H1 (cell line): ENCODE results near the gene ADORA1. TPM values are rescaled to one million over a fixed set of nuclear protein-coding genes. Genes with fewer than 3 reads are reported as not detected.

Experiments used
- CTCF ChIA-PET: fragments of 300-600 bp; sonication (Branson Sonifier 250); formaldehyde crosslinking; loops from one replicate; lab custom pipeline; 2021; ENCODE audit not compliant: partially characterized antibody; lab: Charles Lee
- POLR2A ChIA-PET: fragments of 300-600 bp; sonication (Branson Sonifier 250); formaldehyde crosslinking; loops from one replicate; lab custom pipeline; 2021; ENCODE audit warnings: inconsistent platforms; ENCODE audit not compliant: partially characterized antibody; lab: Charles Lee
- DNase-seq, 2 experiments: peaks; one replicate each; pipeline versions ENCODE4 v3.0.0 to v3.0.0-alpha.2; 2010 to 2022; ENCODE audit warnings: low spot score in 2 of 2, low read depth in 1 of 2, mixed read lengths in 1 of 2
- FAIRE-seq: peaks from 2 replicates; lab custom pipeline; 2011; peaks lifted over from hg19 to GRCh38; lab: Jason Lieb, UNC
- H2AFZ ChIP-seq: 2 replicates; pipeline ENCODE4 v1.8.1; 2012; ENCODE audit warnings: low read length, inconsistent platforms
- H2AK5ac ChIP-seq: 2 replicates; pipeline ENCODE4 v1.6.1; 2013; ENCODE audit warnings: low read depth, low read length
- H2BK120ac ChIP-seq: replicated peaks from 2 replicates; pipeline ENCODE3; 2013; ENCODE audit warnings: low read depth, low read length, inconsistent platforms
- H2BK12ac ChIP-seq: 2 replicates; pipeline ENCODE4 v1.6.1; 2013; ENCODE audit warnings: low read depth, low read length
- H2BK15ac ChIP-seq: 2 replicates; pipeline ENCODE4 v1.6.1; 2013; ENCODE audit warnings: low read length
- H2BK20ac ChIP-seq: 2 replicates; pipeline ENCODE4 v1.6.1; 2013; ENCODE audit warnings: low read length
- H2BK5ac ChIP-seq: 2 replicates; pipeline ENCODE4 v1.6.1; 2013; ENCODE audit warnings: low read depth, low read length
- H3K14ac ChIP-seq: 2 replicates; pipeline ENCODE4 v1.6.1; 2013; ENCODE audit warnings: inconsistent platforms; ENCODE audit not compliant: insufficient read length
- H3K18ac ChIP-seq: 2 replicates; pipeline ENCODE4 v1.6.1; 2013; ENCODE audit warnings: low read length; ENCODE audit errors: extremely low read depth
- H3K23ac ChIP-seq: 2 replicates; pipeline ENCODE4 v1.6.1; 2013; ENCODE audit warnings: inconsistent platforms; ENCODE audit not compliant: insufficient read length
- H3K23me2 ChIP-seq: 2 replicates; pipeline ENCODE4 v1.6.1; 2013; ENCODE audit warnings: low read depth, low read length
- H3K27ac ChIP-seq: 2 replicates; pipeline ENCODE4 v1.6.1; 2011; ENCODE audit warnings: low read depth, low read length, inconsistent platforms
- H3K27me3 ChIP-seq, 4 experiments: replicated peaks in 1 of 4; 1 replicate in 1 of 4; 2 replicates in 3 of 4; pipeline versions ENCODE4 v1.6.1 to v1.8.1; 2011 to 2013; ENCODE audit warnings: low read length in 3 of 4, mild to moderate bottlenecking in 3 of 4, inconsistent platforms in 2 of 4, mixed read lengths in 2 of 4, moderate library complexity in 1 of 4; ENCODE audit not compliant: control insufficient read depth in 3 of 4, insufficient read depth in 3 of 4; ENCODE audit errors: extremely low read depth in 1 of 4
- H3K36me3 ChIP-seq, 4 experiments: 2 replicates each; pipeline versions ENCODE4 v1.6.1 to v1.8.1; 2011 to 2013; ENCODE audit warnings: mild to moderate bottlenecking in 4 of 4, low read length in 3 of 4, moderate library complexity in 2 of 4, control low read depth in 1 of 4, inconsistent platforms in 1 of 4; ENCODE audit not compliant: insufficient read depth in 4 of 4, control insufficient read depth in 2 of 4
- H3K4ac ChIP-seq: replicated peaks from 2 replicates; pipeline ENCODE3; 2013; ENCODE audit warnings: low read length, low read depth, mixed read lengths, inconsistent platforms; ENCODE audit not compliant: insufficient read length
- H3K4me1 ChIP-seq, 4 experiments: replicated peaks in 1 of 4; 1 replicate in 1 of 4; 2 replicates in 3 of 4; pipeline versions ENCODE4 v1.6.1 to v1.8.1; 2011 to 2013; ENCODE audit warnings: low read length in 3 of 4, inconsistent platforms in 2 of 4, mixed read lengths in 1 of 4; ENCODE audit not compliant: insufficient read depth in 4 of 4, control insufficient read depth in 3 of 4
- H3K4me2 ChIP-seq, 2 experiments: 2 replicates each; pipeline versions ENCODE4 v1.6.1 to v1.8.1; 2011 to 2013; ENCODE audit warnings: low read depth in 2 of 2, low read length in 2 of 2, control low read depth in 1 of 2, inconsistent platforms in 1 of 2, mild to moderate bottlenecking in 1 of 2; ENCODE audit not compliant: insufficient read depth in 1 of 2
- H3K4me3 ChIP-seq, 4 experiments: fragments of 200-600, 300-600 bp in 1 of 4; sonication (generic), shearing (Covaris generic), sonication (Bioruptor Twin) in 1 of 4; 2 replicates each; pipeline versions ENCODE4 v1.5.1 to v1.8.1; 2011 to 2016; ENCODE audit warnings: low read length in 4 of 4, low read depth in 3 of 4, control low read depth in 2 of 4, inconsistent platforms in 2 of 4, mild to moderate bottlenecking in 2 of 4, mixed read lengths in 1 of 4, moderate library complexity in 1 of 4; ENCODE audit not compliant: insufficient read depth in 2 of 4; ENCODE audit errors: extremely low read depth in 1 of 4
- H3K56ac ChIP-seq: replicated peaks from 2 replicates; pipeline ENCODE3; 2013; ENCODE audit warnings: low read depth, mild to moderate bottlenecking, mixed read lengths, low read length, inconsistent platforms; ENCODE audit not compliant: insufficient read length
- H3K79me1 ChIP-seq: 2 replicates; pipeline ENCODE4 v1.6.1; 2013; ENCODE audit warnings: low read depth, low read length, control low read depth
- H3K79me2 ChIP-seq, 2 experiments: 2 replicates each; pipeline versions ENCODE4 v1.6.1 to v1.8.1; 2012 to 2013; ENCODE audit warnings: low read length in 2 of 2, mild to moderate bottlenecking in 2 of 2, inconsistent platforms in 1 of 2; ENCODE audit not compliant: insufficient read depth in 2 of 2, control insufficient read depth in 1 of 2
- H3K9ac ChIP-seq, 4 experiments: replicated peaks in 1 of 4; 1 replicate in 1 of 4; 2 replicates in 3 of 4; pipeline versions ENCODE4 v1.6.1 to v1.8.1; 2011 to 2013; ENCODE audit warnings: low read depth in 3 of 4, low read length in 3 of 4, control low read depth in 2 of 4, mild to moderate bottlenecking in 2 of 4, moderate library complexity in 2 of 4, inconsistent platforms in 1 of 4; ENCODE audit errors: extremely low read depth in 1 of 4
- H3K9me3 ChIP-seq, 2 experiments: 2 replicates each; pipeline versions ENCODE4 v1.6.1 to v1.8.1; 2012 to 2013; ENCODE audit warnings: mild to moderate bottlenecking in 2 of 2, moderate library complexity in 2 of 2, control low read depth in 1 of 2, inconsistent platforms in 1 of 2, low read depth in 1 of 2, low read length in 1 of 2, mixed read lengths in 1 of 2; ENCODE audit not compliant: insufficient read depth in 2 of 2
- H4K20me1 ChIP-seq, 2 experiments: replicated peaks in 1 of 2; 2 replicates each; pipeline versions ENCODE3 to v1.8.1; 2011 to 2013; ENCODE audit warnings: inconsistent platforms in 2 of 2, low read length in 2 of 2, mild to moderate bottlenecking in 1 of 2; ENCODE audit not compliant: insufficient read depth in 2 of 2, control insufficient read depth in 1 of 2
- H4K5ac ChIP-seq: 2 replicates; pipeline ENCODE4 v1.6.1; 2013; ENCODE audit warnings: low read length, low read depth, mixed read lengths, inconsistent platforms; ENCODE audit not compliant: insufficient read length
- H4K8ac ChIP-seq: 2 replicates; pipeline ENCODE4 v1.8.0; 2013; ENCODE audit warnings: mild to moderate bottlenecking, moderate library complexity, low read length, inconsistent platforms; ENCODE audit not compliant: insufficient read depth; ENCODE audit errors: extremely low read depth
- H4K91ac ChIP-seq: replicated peaks from 2 replicates; pipeline ENCODE3; 2013; ENCODE audit warnings: low read length, mixed read lengths, inconsistent platforms; ENCODE audit not compliant: insufficient read length
- E2F6 ChIP-seq: IDR thresholded peaks from 2 replicates; pipeline ENCODE4 v1.6.1; 2012; ENCODE audit warnings: inconsistent platforms
- EGR1 ChIP-seq: IDR thresholded peaks from 2 replicates; pipeline ENCODE4 v1.6.1; 2011; ENCODE audit warnings: low read depth, low read length, borderline replicate concordance
- EP300 ChIP-seq, 2 experiments: IDR thresholded peaks; 1 replicate in 1 of 2; 2 replicates in 1 of 2; pipeline ENCODE4 v1.6.1; 2011 to 2012; ENCODE audit warnings: low read depth in 2 of 2, low read length in 2 of 2, mild to moderate bottlenecking in 2 of 2, borderline replicate concordance in 1 of 2, inconsistent platforms in 1 of 2, moderate library complexity in 1 of 2
- JUND ChIP-seq: IDR thresholded peaks from 2 replicates; pipeline ENCODE4 v1.6.1; 2011; ENCODE audit warnings: mild to moderate bottlenecking, improper control_type of control experiment, low read length
- RBBP5 ChIP-seq: IDR thresholded peaks from 2 replicates; pipeline ENCODE4 v1.7.1; 2012; ENCODE audit warnings: low read depth, mild to moderate bottlenecking, inconsistent platforms, low read length, moderate library complexity, borderline replicate concordance
- SIN3A ChIP-seq, 2 experiments: IDR thresholded peaks in 1 of 2; conservative IDR thresholded peaks in 1 of 2; 2 replicates each; pipeline ENCODE4 v1.6.1; 2011 to 2012; ENCODE audit warnings: low read length in 2 of 2, improper control_type of control experiment in 1 of 2, low read depth in 1 of 2, mild to moderate bottlenecking in 1 of 2
- SIRT6 ChIP-seq: IDR thresholded peaks from one replicate; pipeline ENCODE4 v1.7.1; 2012; ENCODE audit warnings: low read length, inconsistent platforms
- SIX5 ChIP-seq: IDR thresholded peaks from 2 replicates; pipeline ENCODE4 v1.6.1; 2011; ENCODE audit warnings: mild to moderate bottlenecking, low read depth, low read length
- SP1 ChIP-seq: IDR thresholded peaks from 2 replicates; pipeline ENCODE4 v1.6.1; 2011; ENCODE audit warnings: low read depth, low read length
- SUZ12 ChIP-seq: fragments of 200-600 bp; sonication (generic); IDR thresholded peaks from 2 replicates; pipeline ENCODE4 v1.6.1; 2012; ENCODE audit warnings: mild to moderate bottlenecking, inconsistent platforms, low read length, moderate library complexity, mixed read lengths
- USF2 ChIP-seq: IDR thresholded peaks from 2 replicates; pipeline ENCODE4 v1.6.1; 2011; ENCODE audit warnings: low read length, improper control_type of control experiment
- WGBS, 2 experiments: shearing (Covaris generic) in 1 of 2; methylation state at CpG; one replicate each; pipeline versions ENCODE4 v1.1.6 to v1.1.7; 2013 to 2015; ENCODE audit warnings: low lambda C conversion rate in 2 of 2, mixed read lengths in 2 of 2, inconsistent platforms in 1 of 2, low coverage in 1 of 2, missing lambda C conversion rate in 1 of 2; ENCODE audit not compliant: insufficient replicate concordance in 2 of 2, insufficient coverage in 1 of 2, insufficient read length in 1 of 2; ENCODE audit errors: extremely low coverage in 1 of 2, missing lambda C conversion rate in 1 of 2; 5-methylcytosine and 5-hydroxymethylcytosine counted together
- polyA plus RNA-seq, 7 experiments: library from polyadenylated mRNA; depleted of rRNA in 3 of 7; stranded (reverse) in 5 of 7; unstranded in 2 of 7; fragments of >200 nt in 5 of 7; fragments of 200-250 nt in 2 of 7; gene quantifications; 1 replicate in 5 of 7; 2 replicates in 1 of 7; 4 replicates in 1 of 7; pipeline versions ENCODE4 v1.2.1 to v1.2.3, GENCODE V29; 2011 to 2013; ENCODE audit warnings: missing spikeins in 2 of 7, mixed read lengths in 2 of 7
- total RNA-seq: library from RNA; stranded (reverse); fragmentation: NEBNext Ultra II Directional; extraction: Animal tissue kit (Norgen Biotek cat#: 25700); gene quantifications from 2 replicates; pipeline ENCODE4 v1.2.1, GENCODE V29; 2021

The ADORA1 gene
- total and polyA plus RNA-seq, 2 of the 8 experiments (the other 6 are each of a cell fraction or from before 2014, with no cell fraction given), result 3.3 to 6.7 TPM

DNA sequence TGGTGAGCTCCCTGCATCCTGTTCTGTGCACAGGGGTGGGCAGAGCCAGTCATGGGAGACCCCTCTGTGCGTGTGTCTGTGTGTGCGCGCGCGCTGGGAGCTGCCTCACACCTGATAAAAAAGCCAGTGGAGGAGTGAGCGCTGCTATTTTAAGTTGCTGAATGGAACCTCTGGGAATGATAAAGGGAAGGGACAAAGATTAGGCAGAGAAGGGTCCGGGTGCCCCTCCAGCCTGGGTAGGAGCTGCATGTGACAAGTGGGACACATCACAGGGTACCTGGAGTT is 847 bp downstream of the ADORA1 start:
- TF ChIP-seq EP300 (IDR thresholded peaks at IDR 0.05; ENCODE audit: borderline replicate concordance in 1 of 2, low read depth in 2 of 2, low read length in 2 of 2) (no peak), RBBP5 (no peak), SUZ12 (no peak), USF2 (no peak), SP1 (no peak), SIX5 (no peak), JUND (no peak), E2F6 (no peak), EGR1 (no peak), SIRT6 (no peak), SIN3A (conservative IDR thresholded peaks at IDR 0.05 in 1 of 2, IDR thresholded peaks at IDR 0.05 in 1 of 2; ENCODE audit: low read depth in 1 of 2, low read length in 2 of 2) (no peak)
- TF ChIP-seq, all 59 proteins: peak for 0
- WGBS, 2 experiments, result 12% methylated on average over 7 of the region's 7 CpGs; no CpG with 5 or more reads in 1 of the 2 experiments
- Histone ChIP-seq H3K4me3 (peak overlapping the region; percentile 16 to 64 (median 56)), H2BK15ac (0 out of 2 replicates have a peak overlapping the region, but pooled peaks have one; percentile 90), H3K23ac (no peak overlapping the region), H2BK5ac (no peak overlapping the region), H3K23me2 (peaks cover 2% of the 10 kb centered on the region; the same call in 1 of the 2 replicates), H4K91ac (peak overlapping the region; percentile 69), H4K5ac (no peak overlapping the region), H3K14ac (no peak overlapping the region), H3K36me3 (no peaks in the 10 kb centered on the region), H2BK12ac (peak overlapping the region; percentile 71; the same call in 1 of the 2 replicates), H3K18ac (no peak overlapping the region), H4K20me1 (no peaks in the 10 kb centered on the region), H3K79me1 (no peaks in the 10 kb centered on the region), H3K4ac (no peak overlapping the region), H3K27ac (no peak overlapping the region), H2BK20ac (no peak overlapping the region), H3K79me2 (no peaks in the 10 kb centered on the region), H3K4me1 (peaks cover 3 to 23% (median 13%) of the 10 kb centered on the region in 4 experiments), H4K8ac (0 out of 2 replicates have a peak overlapping the region, but pooled peaks have one; percentile 66), H3K56ac (no peak overlapping the region), H2AFZ (peak overlapping the region; percentile 80; the same call in 1 of the 2 replicates), H3K9me3 (no peaks in the 10 kb centered on the region), H3K27me3 (peaks cover 5 to 32% (median 18%) of the 10 kb centered on the region in 4 experiments), H2BK120ac (no peak overlapping the region), H2AK5ac (no peak overlapping the region), H3K9ac (no peak overlapping the region), H3K4me2 (peak overlapping the region; percentile 62 to 83)
- ChIA-PET POLR2A (interaction anchor here (1.2 to 1.6 kb wide), 4 partner anchors 8 to 69 kb away, joined by 4 to 8 read pairs (median 6); no protein-coding TSS in a partner anchor), CTCF (interaction anchor here (0.6 to 49.1 kb wide), 25 partner anchors 8 to 348 kb away, joined by 3 to 1071 read pairs (median 4); partner anchors contain the start of genes CHI3L1, MYBPH, MYOG and PPFIA4)
- DNase-seq, result no peak
- FAIRE-seq, result no peak
